ENCODE measurements around the gene ITSN2. TPM values are rescaled to one million over a fixed set of nuclear protein-coding genes. Genes with fewer than 3 reads are reported as not detected.

Gene ITSN2
- total RNA-seq, 1 experiment from 2014 or later: 26.5 TPM

DNA sequence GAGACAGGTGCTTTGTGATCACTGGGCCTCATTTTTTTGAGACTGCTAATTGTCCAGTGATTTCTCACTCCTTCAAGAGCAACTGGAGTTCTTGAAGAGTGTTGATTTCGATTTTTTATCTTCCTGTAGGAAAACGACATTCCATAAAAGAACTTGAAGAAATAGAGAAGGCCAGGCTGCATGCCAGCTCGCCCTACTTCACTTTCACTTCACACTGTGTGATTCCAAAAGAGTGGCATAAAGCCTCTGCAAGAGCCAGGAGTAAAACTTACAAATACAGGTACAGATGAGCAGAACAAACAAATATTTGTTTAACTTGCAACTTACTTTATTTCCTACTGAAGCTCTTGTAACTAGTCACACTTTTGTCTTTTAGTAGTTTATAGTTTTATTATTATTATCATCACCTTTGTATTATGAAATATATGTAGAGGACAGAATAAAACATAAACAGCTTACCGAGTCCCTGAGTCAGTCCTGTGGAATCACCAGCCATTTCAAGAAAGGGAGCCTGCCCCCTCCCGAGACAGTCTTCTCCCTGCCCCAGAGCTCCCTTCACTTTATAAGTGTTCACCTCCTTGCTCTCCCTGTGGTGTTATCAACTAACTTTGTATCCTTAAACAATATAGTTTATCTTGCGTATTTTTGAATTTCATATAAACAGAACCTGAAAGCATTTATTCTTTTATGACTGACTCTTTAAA is 176.8 kb downstream of the ITSN2 start:
- Histone ChIP-seq H3K36me3 (ENCODE audit: control insufficient read depth in 1 of 2, insufficient read depth in 2 of 2, low read length in 2 of 2) (no peaks in the 10 kb centered on the region), H3K9me3 (ENCODE audit: control insufficient read depth in 1 of 2, insufficient read depth in 1 of 2, low read depth in 1 of 2, low read length in 2 of 2) (no peaks in the 10 kb centered on the region), H3K4me1 (ENCODE audit: control insufficient read depth in 1 of 2, insufficient read depth in 2 of 2, low read length in 2 of 2) (no peaks in the 10 kb centered on the region), H3K27ac (ENCODE audit: low read depth, low read length) (no peak overlapping the region), H3K4me3 (replicated peaks in 1 of 2; ENCODE audit: low read depth in 1 of 2, low read length in 2 of 2) (no peak overlapping the region), H3K9me2 (ENCODE audit: insufficient read depth) (no peaks in the 10 kb centered on the region), H3K27me3 (ENCODE audit: insufficient read depth, low read length) (no peaks in the 10 kb centered on the region), H3K79me2 (ENCODE audit: insufficient read depth, low read length) (no peaks in the 10 kb centered on the region), H3K9ac (ENCODE audit: low read length) (no peak overlapping the region), H4K20me1 (ENCODE audit: insufficient read depth) (no peaks in the 10 kb centered on the region), H3K4me2 (ENCODE audit: low read length) (no peak overlapping the region), H2AFZ (ENCODE audit: low read depth, low read length, poor library complexity, severe bottlenecking) (no peak overlapping the region)
- ChIA-PET POLR2A (no interaction called here), RAD21 (ENCODE audit: low non-redundant PET in 1 of 2, low total read pairs in 2 of 2, uncharacterized antibody in 2 of 2, unreplicated experiment in 2 of 2) (no interaction called here), CTCF (no interaction called here)
- ATAC-seq: no peak
- DNase-seq (ENCODE audit: low read depth, low spot score): no peak
- intact Hi-C loops (cut with micrococcal nuclease): no loop called here
- no peak for TF ChIP-seq CBX3 (IDR thresholded peaks at IDR 0.05; ENCODE audit: low read depth)
- no peak for TF ChIP-seq FOSL1 (IDR thresholded peaks at IDR 0.05; ENCODE audit: low read depth)
- no peak for TF ChIP-seq ZFX (IDR thresholded peaks at IDR 0.05)
- TF ChIP-seq POLR2AphosphoS5 (IDR thresholded peaks at IDR 0.05; ENCODE audit: low read depth, low read length): no peak
- no peak for TF ChIP-seq ZNF274 (IDR thresholded peaks at IDR 0.05; ENCODE audit: low read depth, low read length)
- no peak for TF ChIP-seq RAD21 (IDR thresholded peaks at IDR 0.05; ENCODE audit: low read depth)
- TF ChIP-seq SP1 (IDR thresholded peaks at IDR 0.05; ENCODE audit: low read depth): no peak
- no TSS peak for BruUV-seq (replicated peaks)

DNA sequence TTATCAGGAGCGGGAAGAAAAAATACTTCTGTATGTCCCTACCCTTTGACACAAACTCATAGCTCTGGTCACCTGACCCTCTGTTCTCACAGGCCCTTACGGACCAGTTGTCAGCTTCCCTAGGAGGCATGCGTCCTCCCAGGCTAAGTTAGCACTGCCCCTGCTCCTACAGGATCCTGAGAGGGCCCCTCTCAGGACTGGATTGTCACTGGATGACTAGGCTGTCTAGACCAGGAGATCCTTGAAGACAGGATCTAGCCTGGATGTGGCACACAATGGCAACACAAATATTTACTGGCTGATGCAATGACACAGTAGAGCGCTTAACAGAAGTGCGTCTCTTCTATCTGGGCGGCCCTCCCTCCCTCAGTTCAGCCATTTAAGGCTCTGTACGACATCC is 177.8 kb downstream of the ITSN2 start:
- ChIA-PET POLR2A (interaction anchor here (0.6 kb wide), 1 partner anchor 106 kb away, joined by 4 read pairs; no protein-coding TSS in a partner anchor), RAD21 (ENCODE audit: low non-redundant PET in 1 of 2, low total read pairs in 2 of 2, uncharacterized antibody in 2 of 2, unreplicated experiment in 2 of 2) (no interaction called here), CTCF (no interaction called here)
- no TSS peak for BruUV-seq (replicated peaks)
- no peaks in the 10 kb centered on the region for H3K27me3 ChIP-seq (ENCODE audit: insufficient read depth, low read length)
- no peaks in the 10 kb centered on the region for H3K9me3 ChIP-seq (ENCODE audit: control insufficient read depth in 1 of 2, insufficient read depth in 1 of 2, low read depth in 1 of 2, low read length in 2 of 2)
- H3K27ac ChIP-seq (ENCODE audit: low read depth, low read length): no peak overlapping the region
- H3K4me1 ChIP-seq (ENCODE audit: control insufficient read depth in 1 of 2, insufficient read depth in 2 of 2, low read length in 2 of 2): no peaks in the 10 kb centered on the region
- no peak overlapping the region for H3K4me3 ChIP-seq (replicated peaks in 1 of 2; ENCODE audit: low read depth in 1 of 2, low read length in 2 of 2)
- TF ChIP-seq ZFX (IDR thresholded peaks at IDR 0.05) (no peak), SP1 (IDR thresholded peaks at IDR 0.05; ENCODE audit: low read depth) (no peak), EZH2phosphoT487 (IDR thresholded peaks at IDR 0.05; ENCODE audit: borderline replicate concordance) (no peak), YY1 (IDR thresholded peaks at IDR 0.05; ENCODE audit: extremely low read depth, insufficient replicate concordance, low read depth, low read length) (no peak), EGR1 (IDR thresholded peaks at IDR 0.05; ENCODE audit: low read depth) (no peak), POLR2AphosphoS5 (IDR thresholded peaks at IDR 0.05; ENCODE audit: low read depth, low read length) (no peak), ELF1 (IDR thresholded peaks at IDR 0.05; ENCODE audit: borderline replicate concordance, low read depth) (no peak), ZNF274 (IDR thresholded peaks at IDR 0.05; ENCODE audit: low read depth, low read length) (no peak), CEBPB (IDR thresholded peaks at IDR 0.05; ENCODE audit: low read depth) (no peak), EZH2 (IDR thresholded peaks at IDR 0.05) (no peak), RAD21 (IDR thresholded peaks at IDR 0.05; ENCODE audit: low read depth) (no peak), POLR2A (IDR thresholded peaks at IDR 0.05; ENCODE audit: borderline replicate concordance, extremely low read depth, insufficient read depth, insufficient read length) (no peak), CBX3 (IDR thresholded peaks at IDR 0.05; ENCODE audit: low read depth) (no peak), SRF (IDR thresholded peaks at IDR 0.05; ENCODE audit: low read depth) (no peak)
- TF ChIP-seq, protein P1, sequence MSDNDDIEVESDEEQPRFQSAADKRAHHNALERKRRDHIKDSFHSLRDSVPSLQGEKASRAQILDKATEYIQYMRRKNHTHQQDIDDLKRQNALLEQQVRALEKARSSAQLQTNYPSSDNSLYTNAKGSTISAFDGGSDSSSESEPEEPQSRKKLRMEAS (IDR thresholded peaks at IDR 0.05): no peak
- TF ChIP-seq, protein P2, sequence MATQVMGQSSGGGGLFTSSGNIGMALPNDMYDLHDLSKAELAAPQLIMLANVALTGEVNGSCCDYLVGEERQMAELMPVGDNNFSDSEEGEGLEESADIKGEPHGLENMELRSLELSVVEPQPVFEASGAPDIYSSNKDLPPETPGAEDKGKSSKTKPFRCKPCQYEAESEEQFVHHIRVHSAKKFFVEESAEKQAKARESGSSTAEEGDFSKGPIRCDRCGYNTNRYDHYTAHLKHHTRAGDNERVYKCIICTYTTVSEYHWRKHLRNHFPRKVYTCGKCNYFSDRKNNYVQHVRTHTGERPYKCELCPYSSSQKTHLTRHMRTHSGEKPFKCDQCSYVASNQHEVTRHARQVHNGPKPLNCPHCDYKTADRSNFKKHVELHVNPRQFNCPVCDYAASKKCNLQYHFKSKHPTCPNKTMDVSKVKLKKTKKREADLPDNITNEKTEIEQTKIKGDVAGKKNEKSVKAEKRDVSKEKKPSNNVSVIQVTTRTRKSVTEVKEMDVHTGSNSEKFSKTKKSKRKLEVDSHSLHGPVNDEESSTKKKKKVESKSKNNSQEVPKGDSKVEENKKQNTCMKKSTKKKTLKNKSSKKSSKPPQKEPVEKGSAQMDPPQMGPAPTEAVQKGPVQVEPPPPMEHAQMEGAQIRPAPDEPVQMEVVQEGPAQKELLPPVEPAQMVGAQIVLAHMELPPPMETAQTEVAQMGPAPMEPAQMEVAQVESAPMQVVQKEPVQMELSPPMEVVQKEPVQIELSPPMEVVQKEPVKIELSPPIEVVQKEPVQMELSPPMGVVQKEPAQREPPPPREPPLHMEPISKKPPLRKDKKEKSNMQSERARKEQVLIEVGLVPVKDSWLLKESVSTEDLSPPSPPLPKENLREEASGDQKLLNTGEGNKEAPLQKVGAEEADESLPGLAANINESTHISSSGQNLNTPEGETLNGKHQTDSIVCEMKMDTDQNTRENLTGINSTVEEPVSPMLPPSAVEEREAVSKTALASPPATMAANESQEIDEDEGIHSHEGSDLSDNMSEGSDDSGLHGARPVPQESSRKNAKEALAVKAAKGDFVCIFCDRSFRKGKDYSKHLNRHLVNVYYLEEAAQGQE (IDR thresholded peaks at IDR 0.05; ENCODE audit: low read depth): no peak
- no peaks in the 10 kb centered on the region for H3K36me3 ChIP-seq (ENCODE audit: control insufficient read depth in 1 of 2, insufficient read depth in 2 of 2, low read length in 2 of 2)
- no peak overlapping the region for H3K4me2 ChIP-seq (ENCODE audit: low read length)
- no peak overlapping the region for H2AFZ ChIP-seq (ENCODE audit: low read depth, low read length, poor library complexity, severe bottlenecking)
- ATAC-seq (no peak), DNase-seq (ENCODE audit: low read depth, low spot score) (no peak)
- H3K79me2 ChIP-seq (ENCODE audit: insufficient read depth, low read length): no peaks in the 10 kb centered on the region
- H4K20me1 ChIP-seq (ENCODE audit: insufficient read depth): no peaks in the 10 kb centered on the region
- intact Hi-C loops (cut with micrococcal nuclease): no loop called here
- no peaks in the 10 kb centered on the region for H3K9me2 ChIP-seq (ENCODE audit: insufficient read depth)
- H3K9ac ChIP-seq (ENCODE audit: low read length): no peak overlapping the region

Data from HCT116 (cell line).